ENCODE measurements around the gene CACNA2D4. TPM values are rescaled to one million over a fixed set of nuclear protein-coding genes. Genes with fewer than 3 reads are reported as not detected.

The CACNA2D4 gene
- total and polyA plus RNA-seq, 8 donors, result 1.5 to 6.5 (median 1.9) TPM

GRCh38 chr12:1845427-1845826 lies 73.0 kb downstream of the CACNA2D4 start:
- intact Hi-C loops (cut with DNase I), result no loop called here
- Histone ChIP-seq H3K36me3 (no peaks in the 10 kb centered on the region), H3K27ac (no peak overlapping the region), H3K9me3 (no peaks in the 10 kb centered on the region), H3K4me3 (no peak overlapping the region), H3K4me1 (no peaks in the 10 kb centered on the region), H3K27me3 (peaks cover 0 to 53% of the 10 kb centered on the region in 2 donors)
- TF ChIP-seq CTCF (IDR thresholded peaks at IDR 0.05), result no peak
- no peak for ATAC-seq
- peak in 1 of 4 donors; percentile 26 for DNase-seq

GRCh38 chr12:1844661-1845409 lies 73.6 kb downstream of the CACNA2D4 start:
- intact Hi-C loops (cut with DNase I), result no loop called here
- no peak for TF ChIP-seq CTCF (IDR thresholded peaks at IDR 0.05)
- no peak overlapping the region for H3K4me3 ChIP-seq
- H3K27ac ChIP-seq, result no peak overlapping the region
- H3K27me3 ChIP-seq, result peaks cover 0 to 53% of the 10 kb centered on the region in 2 donors
- H3K4me1 ChIP-seq, result no peaks in the 10 kb centered on the region
- ATAC-seq (no peak), DNase-seq (peak in 1 of 4 donors; percentile 12)
- H3K36me3 ChIP-seq, result no peaks in the 10 kb centered on the region
- no peaks in the 10 kb centered on the region for H3K9me3 ChIP-seq

GRCh38 chr12:1844223-1844622 lies 74.2 kb downstream of the CACNA2D4 start:
- TF ChIP-seq CTCF (IDR thresholded peaks at IDR 0.05), result no peak
- Histone ChIP-seq H3K27ac (no peak overlapping the region), H3K4me1 (no peaks in the 10 kb centered on the region), H3K4me3 (no peak overlapping the region), H3K27me3 (peaks cover 0 to 53% of the 10 kb centered on the region in 2 donors), H3K36me3 (no peaks in the 10 kb centered on the region), H3K9me3 (no peaks in the 10 kb centered on the region)
- DNase-seq, result peak in 2 of 4 donors; percentile 29 to 51
- ATAC-seq, result no peak
- intact Hi-C loops (cut with DNase I), result no loop called here

GRCh38 chr12:1843641-1844005 lies 74.8 kb downstream of the CACNA2D4 start:
- intact Hi-C loops (cut with DNase I), result no loop called here
- peaks cover 0 to 53% of the 10 kb centered on the region in 2 donors for H3K27me3 ChIP-seq
- no peak for ATAC-seq
- H3K36me3 ChIP-seq, result no peaks in the 10 kb centered on the region
- H3K9me3 ChIP-seq, result no peaks in the 10 kb centered on the region
- no peak for TF ChIP-seq CTCF (IDR thresholded peaks at IDR 0.05)
- no peak overlapping the region for H3K27ac ChIP-seq
- no peak overlapping the region for H3K4me3 ChIP-seq
- peak in 2 of 4 donors; percentile 19 to 22 for DNase-seq
- H3K4me1 ChIP-seq, result no peaks in the 10 kb centered on the region

GRCh38 chr12:1842905-1843640 lies 75.4 kb downstream of the CACNA2D4 start:
- Histone ChIP-seq H3K9me3 (no peaks in the 10 kb centered on the region), H3K4me1 (no peaks in the 10 kb centered on the region), H3K27me3 (peaks cover 0 to 53% of the 10 kb centered on the region in 2 donors), H3K4me3 (no peak overlapping the region), H3K36me3 (no peaks in the 10 kb centered on the region), H3K27ac (no peak overlapping the region)
- DNase-seq (peak in 2 of 4 donors; percentile 19 to 57), ATAC-seq (no peak)
- no peak for TF ChIP-seq CTCF (IDR thresholded peaks at IDR 0.05)
- intact Hi-C loops (cut with DNase I), result no loop called here
